ENCODE measurements around the gene RNF128. TPM values are rescaled to one million over a fixed set of nuclear protein-coding genes. Genes with fewer than 3 reads are reported as not detected.

Gene RNF128
- total and polyA plus RNA-seq, 2 of the 13 experiments (the other 11 are each of a cell fraction or from before 2014, with no cell fraction given), result 18.5 to 43.5 TPM

DNA sequence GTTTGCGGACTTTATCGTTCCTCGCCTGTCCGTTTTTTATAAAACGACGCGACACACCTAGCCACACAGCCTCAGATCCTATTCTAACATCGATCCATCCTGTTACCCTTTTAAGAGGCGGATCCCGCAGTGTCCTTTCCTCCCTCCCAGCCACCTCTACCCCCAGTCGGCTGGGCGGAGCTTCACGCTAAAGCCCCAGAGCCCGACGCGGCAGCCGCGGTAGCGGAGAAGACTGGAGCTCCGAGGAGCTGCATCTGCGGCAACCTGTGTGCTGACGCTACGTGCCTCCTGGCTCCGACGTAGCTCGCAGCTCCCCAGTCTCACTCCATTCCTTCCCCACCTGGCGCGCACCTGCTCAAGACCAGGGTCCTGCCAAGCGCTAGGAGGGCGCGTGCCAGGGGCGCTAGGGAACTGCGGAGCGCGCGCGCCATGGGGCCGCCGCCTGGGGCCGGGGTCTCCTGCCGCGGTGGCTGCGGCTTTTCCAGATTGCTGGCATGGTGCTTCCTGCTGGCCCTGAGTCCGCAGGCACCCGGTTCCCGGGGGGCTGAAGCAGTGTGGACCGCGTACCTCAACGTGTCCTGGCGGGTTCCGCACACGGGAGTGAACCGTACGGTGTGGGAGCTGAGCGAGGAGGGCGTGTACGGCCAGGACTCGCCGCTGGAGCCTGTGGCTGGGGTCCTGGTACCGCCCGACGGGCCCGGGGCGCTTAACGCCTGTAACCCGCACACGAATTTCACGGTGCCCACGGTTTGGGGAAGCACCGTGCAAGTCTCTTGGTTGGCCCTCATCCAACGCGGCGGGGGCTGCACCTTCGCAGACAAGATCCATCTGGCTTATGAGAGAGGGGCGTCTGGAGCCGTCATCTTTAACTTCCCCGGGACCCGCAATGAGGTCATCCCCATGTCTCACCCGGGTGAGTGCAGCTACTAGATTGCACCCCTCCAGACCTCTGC, at the start of gene RNF128 (continued):
- TF ChIP-seq, protein P1, sequence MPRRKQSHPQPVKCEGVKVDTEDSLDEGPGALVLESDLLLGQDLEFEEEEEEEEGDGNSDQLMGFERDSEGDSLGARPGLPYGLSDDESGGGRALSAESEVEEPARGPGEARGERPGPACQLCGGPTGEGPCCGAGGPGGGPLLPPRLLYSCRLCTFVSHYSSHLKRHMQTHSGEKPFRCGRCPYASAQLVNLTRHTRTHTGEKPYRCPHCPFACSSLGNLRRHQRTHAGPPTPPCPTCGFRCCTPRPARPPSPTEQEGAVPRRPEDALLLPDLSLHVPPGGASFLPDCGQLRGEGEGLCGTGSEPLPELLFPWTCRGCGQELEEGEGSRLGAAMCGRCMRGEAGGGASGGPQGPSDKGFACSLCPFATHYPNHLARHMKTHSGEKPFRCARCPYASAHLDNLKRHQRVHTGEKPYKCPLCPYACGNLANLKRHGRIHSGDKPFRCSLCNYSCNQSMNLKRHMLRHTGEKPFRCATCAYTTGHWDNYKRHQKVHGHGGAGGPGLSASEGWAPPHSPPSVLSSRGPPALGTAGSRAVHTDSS (CRISPR knock-in tag; conservative IDR thresholded peaks at IDR 0.05), result no peak
- TF ChIP-seq, protein P2, sequence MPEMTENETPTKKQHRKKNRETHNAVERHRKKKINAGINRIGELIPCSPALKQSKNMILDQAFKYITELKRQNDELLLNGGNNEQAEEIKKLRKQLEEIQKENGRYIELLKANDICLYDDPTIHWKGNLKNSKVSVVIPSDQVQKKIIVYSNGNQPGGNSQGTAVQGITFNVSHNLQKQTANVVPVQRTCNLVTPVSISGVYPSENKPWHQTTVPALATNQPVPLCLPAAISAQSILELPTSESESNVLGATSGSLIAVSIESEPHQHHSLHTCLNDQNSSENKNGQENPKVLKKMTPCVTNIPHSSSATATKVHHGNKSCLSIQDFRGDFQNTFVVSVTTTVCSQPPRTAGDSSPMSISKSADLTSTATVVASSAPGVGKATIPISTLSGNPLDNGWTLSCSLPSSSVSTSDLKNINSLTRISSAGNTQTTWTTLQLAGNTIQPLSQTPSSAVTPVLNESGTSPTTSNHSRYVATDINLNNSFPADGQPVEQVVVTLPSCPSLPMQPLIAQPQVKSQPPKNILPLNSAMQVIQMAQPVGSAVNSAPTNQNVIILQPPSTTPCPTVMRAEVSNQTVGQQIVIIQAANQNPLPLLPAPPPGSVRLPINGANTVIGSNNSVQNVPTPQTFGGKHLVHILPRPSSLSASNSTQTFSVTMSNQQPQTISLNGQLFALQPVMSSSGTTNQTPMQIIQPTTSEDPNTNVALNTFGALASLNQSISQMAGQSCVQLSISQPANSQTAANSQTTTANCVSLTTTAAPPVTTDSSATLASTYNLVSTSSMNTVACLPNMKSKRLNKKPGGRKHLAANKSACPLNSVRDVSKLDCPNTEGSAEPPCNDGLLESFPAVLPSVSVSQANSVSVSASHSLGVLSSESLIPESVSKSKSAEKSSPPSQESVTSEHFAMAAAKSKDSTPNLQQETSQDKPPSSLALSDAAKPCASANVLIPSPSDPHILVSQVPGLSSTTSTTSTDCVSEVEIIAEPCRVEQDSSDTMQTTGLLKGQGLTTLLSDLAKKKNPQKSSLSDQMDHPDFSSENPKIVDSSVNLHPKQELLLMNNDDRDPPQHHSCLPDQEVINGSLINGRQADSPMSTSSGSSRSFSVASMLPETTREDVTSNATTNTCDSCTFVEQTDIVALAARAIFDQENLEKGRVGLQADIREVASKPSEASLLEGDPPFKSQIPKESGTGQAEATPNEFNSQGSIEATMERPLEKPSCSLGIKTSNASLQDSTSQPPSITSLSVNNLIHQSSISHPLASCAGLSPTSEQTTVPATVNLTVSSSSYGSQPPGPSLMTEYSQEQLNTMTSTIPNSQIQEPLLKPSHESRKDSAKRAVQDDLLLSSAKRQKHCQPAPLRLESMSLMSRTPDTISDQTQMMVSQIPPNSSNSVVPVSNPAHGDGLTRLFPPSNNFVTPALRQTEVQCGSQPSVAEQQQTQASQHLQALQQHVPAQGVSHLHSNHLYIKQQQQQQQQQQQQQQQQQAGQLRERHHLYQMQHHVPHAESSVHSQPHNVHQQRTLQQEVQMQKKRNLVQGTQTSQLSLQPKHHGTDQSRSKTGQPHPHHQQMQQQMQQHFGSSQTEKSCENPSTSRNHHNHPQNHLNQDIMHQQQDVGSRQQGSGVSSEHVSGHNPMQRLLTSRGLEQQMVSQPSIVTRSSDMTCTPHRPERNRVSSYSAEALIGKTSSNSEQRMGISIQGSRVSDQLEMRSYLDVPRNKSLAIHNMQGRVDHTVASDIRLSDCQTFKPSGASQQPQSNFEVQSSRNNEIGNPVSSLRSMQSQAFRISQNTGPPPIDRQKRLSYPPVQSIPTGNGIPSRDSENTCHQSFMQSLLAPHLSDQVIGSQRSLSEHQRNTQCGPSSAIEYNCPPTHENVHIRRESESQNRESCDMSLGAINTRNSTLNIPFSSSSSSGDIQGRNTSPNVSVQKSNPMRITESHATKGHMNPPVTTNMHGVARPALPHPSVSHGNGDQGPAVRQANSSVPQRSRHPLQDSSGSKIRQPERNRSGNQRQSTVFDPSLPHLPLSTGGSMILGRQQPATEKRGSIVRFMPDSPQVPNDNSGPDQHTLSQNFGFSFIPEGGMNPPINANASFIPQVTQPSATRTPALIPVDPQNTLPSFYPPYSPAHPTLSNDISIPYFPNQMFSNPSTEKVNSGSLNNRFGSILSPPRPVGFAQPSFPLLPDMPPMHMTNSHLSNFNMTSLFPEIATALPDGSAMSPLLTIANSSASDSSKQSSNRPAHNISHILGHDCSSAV (CRISPR knock-in tag; IDR thresholded peaks at IDR 0.05; ENCODE audit: borderline replicate concordance), result no peak
- TF ChIP-seq NR3C1 (CRISPR knock-in tag; IDR thresholded peaks at IDR 0.05) (no peak), TEAD2 (CRISPR knock-in tag; IDR thresholded peaks at IDR 0.05) (no peak), TOE1 (CRISPR knock-in tag; IDR thresholded peaks at IDR 0.05) (no peak), ZNF772 (CRISPR knock-in tag; IDR thresholded peaks at IDR 0.05) (0 out of 2 replicates have a peak, but pooled peaks have one; percentile 26), ZNF879 (CRISPR knock-in tag; IDR thresholded peaks at IDR 0.05) (no peak), ZNF616 (CRISPR knock-in tag; IDR thresholded peaks at IDR 0.05; ENCODE audit: low read depth) (no peak), NFE2L2 (IDR thresholded peaks at IDR 0.05; ENCODE audit: low read length) (no peak), MBNL3 (CRISPR knock-in tag; conservative IDR thresholded peaks at IDR 0.05) (no peak), KLF11 (CRISPR knock-in tag; IDR thresholded peaks at IDR 0.05) (no peak), HMG20A (CRISPR knock-in tag; IDR thresholded peaks at IDR 0.05; ENCODE audit: borderline replicate concordance) (no peak), KDM5B (CRISPR knock-in tag; IDR thresholded peaks at IDR 0.05; ENCODE audit: borderline replicate concordance) (no peak; the same call in 1 of the 2 replicates)
- TF ChIP-seq, protein P3, sequence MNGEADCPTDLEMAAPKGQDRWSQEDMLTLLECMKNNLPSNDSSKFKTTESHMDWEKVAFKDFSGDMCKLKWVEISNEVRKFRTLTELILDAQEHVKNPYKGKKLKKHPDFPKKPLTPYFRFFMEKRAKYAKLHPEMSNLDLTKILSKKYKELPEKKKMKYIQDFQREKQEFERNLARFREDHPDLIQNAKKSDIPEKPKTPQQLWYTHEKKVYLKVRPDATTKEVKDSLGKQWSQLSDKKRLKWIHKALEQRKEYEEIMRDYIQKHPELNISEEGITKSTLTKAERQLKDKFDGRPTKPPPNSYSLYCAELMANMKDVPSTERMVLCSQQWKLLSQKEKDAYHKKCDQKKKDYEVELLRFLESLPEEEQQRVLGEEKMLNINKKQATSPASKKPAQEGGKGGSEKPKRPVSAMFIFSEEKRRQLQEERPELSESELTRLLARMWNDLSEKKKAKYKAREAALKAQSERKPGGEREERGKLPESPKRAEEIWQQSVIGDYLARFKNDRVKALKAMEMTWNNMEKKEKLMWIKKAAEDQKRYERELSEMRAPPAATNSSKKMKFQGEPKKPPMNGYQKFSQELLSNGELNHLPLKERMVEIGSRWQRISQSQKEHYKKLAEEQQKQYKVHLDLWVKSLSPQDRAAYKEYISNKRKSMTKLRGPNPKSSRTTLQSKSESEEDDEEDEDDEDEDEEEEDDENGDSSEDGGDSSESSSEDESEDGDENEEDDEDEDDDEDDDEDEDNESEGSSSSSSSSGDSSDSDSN (CRISPR knock-in tag; IDR thresholded peaks at IDR 0.05), result peak; percentile 88
- TF ChIP-seq, protein P4, sequence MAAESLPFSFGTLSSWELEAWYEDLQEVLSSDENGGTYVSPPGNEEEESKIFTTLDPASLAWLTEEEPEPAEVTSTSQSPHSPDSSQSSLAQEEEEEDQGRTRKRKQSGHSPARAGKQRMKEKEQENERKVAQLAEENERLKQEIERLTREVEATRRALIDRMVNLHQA (CRISPR knock-in tag; IDR thresholded peaks at IDR 0.05), result no peak

Data from HepG2 (cell line).